HepG2 (cell line): Measurements from ENCODE around the gene EPB41L1. TPM values are rescaled to one million over a fixed set of nuclear protein-coding genes. Genes with fewer than 3 reads are reported as not detected.

Experiments used
- DBP ChIP-seq: sonication (generic); formaldehyde crosslinking; IDR thresholded peaks from 2 replicates; pipeline ENCODE4 v1.4.0; 2020; ENCODE audit warnings: missing genetic modification reagents; ENCODE audit errors: not compliant biosample characterization
- PREB ChIP-seq: sonication (generic); formaldehyde crosslinking; IDR thresholded peaks from 2 replicates; pipeline ENCODE4 v1.4.0; 2020; ENCODE audit warnings: missing genetic modification reagents
- ZIK1 ChIP-seq: sonication (generic); formaldehyde crosslinking; IDR thresholded peaks from 2 replicates; pipeline ENCODE4 v1.5.0; 2020; ENCODE audit warnings: mild to moderate bottlenecking, low read depth, missing genetic modification reagents, borderline replicate concordance
- ZNF367 ChIP-seq: sonication (generic); formaldehyde crosslinking; IDR thresholded peaks from 2 replicates; pipeline ENCODE4 v1.4.0; 2020; ENCODE audit warnings: missing genetic modification reagents, borderline replicate concordance
- ZNF564 ChIP-seq: sonication (generic); formaldehyde crosslinking; IDR thresholded peaks from 2 replicates; pipeline ENCODE4 v1.8.1; 2023; ENCODE audit warnings: mild to moderate bottlenecking, missing genetic modification reagents
- polyA plus RNA-seq, 8 experiments: library from polyadenylated mRNA; depleted of rRNA in 3 of 8; stranded (reverse) in 7 of 8; unstranded in 1 of 8; fragments of >200 nt; fragmentation: Illumina TruSeq in 4 of 8; extraction: Trizol in 4 of 8; gene quantifications; 2 replicates each; pipeline versions ENCODE4 v1.2.1 to v1.2.3, GENCODE V29; 2011 to 2016; ENCODE audit warnings: low read depth in 4 of 8, missing spikeins in 1 of 8, mixed read lengths in 1 of 8; ENCODE audit not compliant: insufficient read depth in 1 of 8
- total RNA-seq, 5 experiments: library from RNA; depleted of rRNA; stranded (reverse); fragments of >200 nt; fragmentation: Illumina TruSeq; extraction: Trizol; gene quantifications; 2 replicates each; pipeline ENCODE4 v1.2.3, GENCODE V29; 2016; ENCODE audit warnings: low read depth in 1 of 5
- TF ChIP-seq, protein P1 (sequence below): sonication (generic); formaldehyde crosslinking; IDR thresholded peaks from 2 replicates; pipeline ENCODE4 v1.5.1; 2020; ENCODE audit warnings: mild to moderate bottlenecking, missing genetic modification reagents, borderline replicate concordance
- TF ChIP-seq, protein P2 (sequence below): sonication (generic); formaldehyde crosslinking; IDR thresholded peaks from 2 replicates; pipeline ENCODE4 v1.8.1; 2022; ENCODE audit warnings: low read depth, mild to moderate bottlenecking, missing genetic modification reagents
- TF ChIP-seq, protein P3 (sequence below): IDR thresholded peaks from 2 replicates; pipeline ENCODE4 v1.6.1; 2016; ENCODE audit warnings: missing compliant biosample characterization, missing genetic modification reagents, borderline replicate concordance
- TF ChIP-seq, protein P4 (sequence below): sonication (generic); formaldehyde crosslinking; IDR thresholded peaks from 2 replicates; pipeline ENCODE4 v1.4.0; 2020; ENCODE audit warnings: missing genetic modification reagents

EPB41L1 gene
- total and polyA plus RNA-seq, 2 of the 13 experiments (the other 11 are each of a cell fraction or from before 2014, with no cell fraction given): 16.7 to 39.0 TPM

DNA sequence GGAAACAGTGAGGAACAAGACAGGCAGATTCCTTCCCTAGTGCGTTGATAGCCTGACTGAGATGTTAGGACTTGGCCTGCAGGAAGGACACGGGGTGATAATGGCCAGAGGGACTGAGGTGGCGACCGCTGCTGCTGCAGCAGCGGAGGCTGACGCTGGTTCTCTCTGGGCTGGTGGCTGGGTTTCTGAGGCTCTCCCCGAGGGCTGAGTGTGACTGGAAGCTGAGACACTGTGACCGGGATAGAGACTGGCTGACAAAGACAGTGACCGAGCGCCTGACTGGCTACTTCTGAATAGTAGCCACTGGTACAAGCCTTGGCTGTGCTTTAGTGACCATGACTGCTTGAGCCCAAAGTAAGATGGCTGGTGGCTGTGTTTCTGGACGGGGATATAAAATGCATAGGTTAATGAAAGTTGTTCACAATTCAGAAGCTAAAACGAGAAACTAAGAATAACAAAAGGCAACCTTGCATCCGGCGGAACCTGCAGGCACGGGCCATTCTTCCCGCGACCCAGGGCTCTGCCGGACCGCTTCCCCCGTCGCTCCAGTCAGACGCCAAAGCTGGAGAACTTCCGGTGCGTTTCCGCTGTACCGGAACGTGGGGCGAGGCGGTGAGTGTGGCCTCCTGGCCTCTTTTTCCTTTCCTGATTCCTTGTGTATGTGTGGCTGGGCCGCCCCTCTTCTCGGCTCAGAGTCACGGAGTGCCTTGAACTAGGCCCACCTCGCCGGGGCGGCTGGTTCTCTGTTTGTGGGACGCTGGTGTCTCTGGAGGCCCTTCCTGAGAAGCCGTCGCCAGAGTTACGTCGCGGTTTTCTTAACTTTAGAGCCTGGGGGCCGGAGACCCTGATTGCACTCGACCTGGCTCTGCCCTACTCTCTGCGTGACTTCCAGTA is 81.6 kb downstream of the EPB41L1 start, which contains the start of gene AAR2 (continued):
- TF ChIP-seq, protein P1, sequence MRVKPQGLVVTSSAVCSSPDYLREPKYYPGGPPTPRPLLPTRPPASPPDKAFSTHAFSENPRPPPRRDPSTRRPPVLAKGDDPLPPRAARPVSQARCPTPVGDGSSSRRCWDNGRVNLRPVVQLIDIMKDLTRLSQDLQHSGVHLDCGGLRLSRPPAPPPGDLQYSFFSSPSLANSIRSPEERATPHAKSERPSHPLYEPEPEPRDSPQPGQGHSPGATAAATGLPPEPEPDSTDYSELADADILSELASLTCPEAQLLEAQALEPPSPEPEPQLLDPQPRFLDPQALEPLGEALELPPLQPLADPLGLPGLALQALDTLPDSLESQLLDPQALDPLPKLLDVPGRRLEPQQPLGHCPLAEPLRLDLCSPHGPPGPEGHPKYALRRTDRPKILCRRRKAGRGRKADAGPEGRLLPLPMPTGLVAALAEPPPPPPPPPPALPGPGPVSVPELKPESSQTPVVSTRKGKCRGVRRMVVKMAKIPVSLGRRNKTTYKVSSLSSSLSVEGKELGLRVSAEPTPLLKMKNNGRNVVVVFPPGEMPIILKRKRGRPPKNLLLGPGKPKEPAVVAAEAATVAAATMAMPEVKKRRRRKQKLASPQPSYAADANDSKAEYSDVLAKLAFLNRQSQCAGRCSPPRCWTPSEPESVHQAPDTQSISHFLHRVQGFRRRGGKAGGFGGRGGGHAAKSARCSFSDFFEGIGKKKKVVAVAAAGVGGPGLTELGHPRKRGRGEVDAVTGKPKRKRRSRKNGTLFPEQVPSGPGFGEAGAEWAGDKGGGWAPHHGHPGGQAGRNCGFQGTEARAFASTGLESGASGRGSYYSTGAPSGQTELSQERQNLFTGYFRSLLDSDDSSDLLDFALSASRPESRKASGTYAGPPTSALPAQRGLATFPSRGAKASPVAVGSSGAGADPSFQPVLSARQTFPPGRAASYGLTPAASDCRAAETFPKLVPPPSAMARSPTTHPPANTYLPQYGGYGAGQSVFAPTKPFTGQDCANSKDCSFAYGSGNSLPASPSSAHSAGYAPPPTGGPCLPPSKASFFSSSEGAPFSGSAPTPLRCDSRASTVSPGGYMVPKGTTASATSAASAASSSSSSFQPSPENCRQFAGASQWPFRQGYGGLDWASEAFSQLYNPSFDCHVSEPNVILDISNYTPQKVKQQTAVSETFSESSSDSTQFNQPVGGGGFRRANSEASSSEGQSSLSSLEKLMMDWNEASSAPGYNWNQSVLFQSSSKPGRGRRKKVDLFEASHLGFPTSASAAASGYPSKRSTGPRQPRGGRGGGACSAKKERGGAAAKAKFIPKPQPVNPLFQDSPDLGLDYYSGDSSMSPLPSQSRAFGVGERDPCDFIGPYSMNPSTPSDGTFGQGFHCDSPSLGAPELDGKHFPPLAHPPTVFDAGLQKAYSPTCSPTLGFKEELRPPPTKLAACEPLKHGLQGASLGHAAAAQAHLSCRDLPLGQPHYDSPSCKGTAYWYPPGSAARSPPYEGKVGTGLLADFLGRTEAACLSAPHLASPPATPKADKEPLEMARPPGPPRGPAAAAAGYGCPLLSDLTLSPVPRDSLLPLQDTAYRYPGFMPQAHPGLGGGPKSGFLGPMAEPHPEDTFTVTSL: peak; percentile 60
- TF ChIP-seq, protein P2, sequence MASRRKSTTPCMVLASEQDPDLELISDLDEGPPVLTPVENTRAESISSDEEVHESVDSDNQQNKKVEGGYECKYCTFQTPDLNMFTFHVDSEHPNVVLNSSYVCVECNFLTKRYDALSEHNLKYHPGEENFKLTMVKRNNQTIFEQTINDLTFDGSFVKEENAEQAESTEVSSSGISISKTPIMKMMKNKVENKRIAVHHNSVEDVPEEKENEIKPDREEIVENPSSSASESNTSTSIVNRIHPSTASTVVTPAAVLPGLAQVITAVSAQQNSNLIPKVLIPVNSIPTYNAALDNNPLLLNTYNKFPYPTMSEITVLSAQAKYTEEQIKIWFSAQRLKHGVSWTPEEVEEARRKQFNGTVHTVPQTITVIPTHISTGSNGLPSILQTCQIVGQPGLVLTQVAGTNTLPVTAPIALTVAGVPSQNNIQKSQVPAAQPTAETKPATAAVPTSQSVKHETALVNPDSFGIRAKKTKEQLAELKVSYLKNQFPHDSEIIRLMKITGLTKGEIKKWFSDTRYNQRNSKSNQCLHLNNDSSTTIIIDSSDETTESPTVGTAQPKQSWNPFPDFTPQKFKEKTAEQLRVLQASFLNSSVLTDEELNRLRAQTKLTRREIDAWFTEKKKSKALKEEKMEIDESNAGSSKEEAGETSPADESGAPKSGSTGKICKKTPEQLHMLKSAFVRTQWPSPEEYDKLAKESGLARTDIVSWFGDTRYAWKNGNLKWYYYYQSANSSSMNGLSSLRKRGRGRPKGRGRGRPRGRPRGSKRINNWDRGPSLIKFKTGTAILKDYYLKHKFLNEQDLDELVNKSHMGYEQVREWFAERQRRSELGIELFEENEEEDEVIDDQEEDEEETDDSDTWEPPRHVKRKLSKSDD (CRISPR knock-in tag): no peak
- TF ChIP-seq, protein P3, sequence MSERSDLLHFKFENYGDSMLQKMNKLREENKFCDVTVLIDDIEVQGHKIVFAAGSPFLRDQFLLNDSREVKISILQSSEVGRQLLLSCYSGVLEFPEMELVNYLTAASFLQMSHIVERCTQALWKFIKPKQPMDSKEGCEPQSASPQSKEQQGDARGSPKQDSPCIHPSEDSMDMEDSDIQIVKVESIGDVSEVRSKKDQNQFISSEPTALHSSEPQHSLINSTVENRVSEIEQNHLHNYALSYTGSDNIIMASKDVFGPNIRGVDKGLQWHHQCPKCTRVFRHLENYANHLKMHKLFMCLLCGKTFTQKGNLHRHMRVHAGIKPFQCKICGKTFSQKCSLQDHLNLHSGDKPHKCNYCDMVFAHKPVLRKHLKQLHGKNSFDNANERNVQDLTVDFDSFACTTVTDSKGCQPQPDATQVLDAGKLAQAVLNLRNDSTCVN (CRISPR knock-in tag): peak; percentile 94
- TF ChIP-seq ZNF367 (CRISPR knock-in tag) (no peak; the same call in 1 of the 2 replicates), ZIK1 (peak; percentile 93; the same call in 1 of the 2 replicates), ZNF564 (CRISPR knock-in tag) (peak; percentile 83), DBP (CRISPR knock-in tag) (no peak), PREB (CRISPR knock-in tag) (no peak)
- TF ChIP-seq, protein P4, sequence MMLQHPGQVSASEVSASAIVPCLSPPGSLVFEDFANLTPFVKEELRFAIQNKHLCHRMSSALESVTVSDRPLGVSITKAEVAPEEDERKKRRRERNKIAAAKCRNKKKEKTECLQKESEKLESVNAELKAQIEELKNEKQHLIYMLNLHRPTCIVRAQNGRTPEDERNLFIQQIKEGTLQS (CRISPR knock-in tag): peak; percentile 85
